H1 (cell line): ENCODE results near the gene MOB3B. TPM values are rescaled to one million over a fixed set of nuclear protein-coding genes. Genes with fewer than 3 reads are reported as not detected.

Source experiments
- GABPA ChIP-seq: IDR thresholded peaks from 2 replicates; pipeline ENCODE4 v1.6.1; 2011; ENCODE audit warnings: mild to moderate bottlenecking, low read length, moderate library complexity, borderline replicate concordance; ENCODE audit not compliant: insufficient read depth
- NRF1 ChIP-seq: IDR thresholded peaks from 2 replicates; pipeline ENCODE4 v1.6.1; 2011; ENCODE audit warnings: mild to moderate bottlenecking, low read depth, low read length, improper control_type of control experiment
- RAD21 ChIP-seq, 2 experiments: IDR thresholded peaks in 1 of 2; conservative IDR thresholded peaks in 1 of 2; 2 replicates each; pipeline ENCODE4 v1.6.1; 2011; ENCODE audit warnings: low read depth in 2 of 2, low read length in 2 of 2, improper control_type of control experiment in 1 of 2, inconsistent platforms in 1 of 2, mild to moderate bottlenecking in 1 of 2, moderate library complexity in 1 of 2
- SP2 ChIP-seq: IDR thresholded peaks from 2 replicates; pipeline ENCODE4 v1.6.1; 2012; ENCODE audit warnings: mild to moderate bottlenecking, low read length, inconsistent platforms
- TAF7 ChIP-seq: optimal IDR thresholded peaks from 2 replicates; pipeline ENCODE3; 2011; ENCODE audit warnings: low read depth, mild to moderate bottlenecking, inconsistent platforms, low read length, moderate library complexity, borderline replicate concordance
- polyA plus RNA-seq, 7 experiments: library from polyadenylated mRNA; depleted of rRNA in 3 of 7; stranded (reverse) in 5 of 7; unstranded in 2 of 7; fragments of >200 nt in 5 of 7; fragments of 200-250 nt in 2 of 7; gene quantifications; 1 replicate in 5 of 7; 2 replicates in 1 of 7; 4 replicates in 1 of 7; pipeline versions ENCODE4 v1.2.1 to v1.2.3, GENCODE V29; 2011 to 2013; ENCODE audit warnings: missing spikeins in 2 of 7, mixed read lengths in 2 of 7
- total RNA-seq: library from RNA; stranded (reverse); fragmentation: NEBNext Ultra II Directional; extraction: Animal tissue kit (Norgen Biotek cat#: 25700); gene quantifications from 2 replicates; pipeline ENCODE4 v1.2.1, GENCODE V29; 2021
- TF ChIP-seq, protein P1 (sequence below): fragments of 300-600 bp; sonication (generic); IDR thresholded peaks from 2 replicates; pipeline ENCODE4 v1.7.1; 2012; ENCODE audit warnings: low read length, moderate library complexity, mild to moderate bottlenecking, inconsistent platforms; ENCODE audit not compliant: insufficient replicate concordance

MOB3B gene
- total and polyA plus RNA-seq, 2 of the 8 experiments (the other 6 are each of a cell fraction or from before 2014, with no cell fraction given): 12.7 to 16.1 TPM

DNA sequence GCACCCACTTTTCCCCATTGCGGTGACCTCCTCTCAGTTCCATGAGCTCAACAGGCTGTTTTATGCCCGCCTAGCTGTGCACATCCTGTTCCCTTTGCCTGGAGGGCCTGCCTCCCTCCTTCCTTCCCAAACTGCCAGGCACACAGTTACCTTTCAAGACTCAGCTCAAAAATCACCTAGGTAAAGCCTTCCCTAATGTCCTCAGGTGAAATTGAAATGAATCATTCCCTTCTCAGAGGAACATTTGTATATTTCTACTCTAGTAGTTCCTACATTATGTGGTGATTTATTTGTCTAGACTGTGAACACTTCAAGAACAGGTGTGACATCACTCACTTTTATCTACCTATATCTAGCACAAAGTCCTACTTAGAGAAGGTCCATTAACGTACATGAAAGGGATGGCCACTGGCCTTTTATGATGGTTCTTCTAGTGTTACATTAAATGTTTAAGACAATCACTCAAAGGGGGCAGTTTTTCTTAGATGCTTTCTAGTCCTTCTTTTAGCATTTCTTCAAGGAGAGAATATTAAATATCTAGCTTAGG lies 129.2 kb downstream of the MOB3B start (continued):
- TF ChIP-seq RAD21 (IDR thresholded peaks at IDR 0.05 in 1 of 2, conservative IDR thresholded peaks at IDR 0.05 in 1 of 2; ENCODE audit: low read depth in 2 of 2, low read length in 2 of 2) (no peak), TAF7 (no peak), NRF1 (no peak), SP2 (no peak), GABPA (no peak)
- TF ChIP-seq, protein P1, sequence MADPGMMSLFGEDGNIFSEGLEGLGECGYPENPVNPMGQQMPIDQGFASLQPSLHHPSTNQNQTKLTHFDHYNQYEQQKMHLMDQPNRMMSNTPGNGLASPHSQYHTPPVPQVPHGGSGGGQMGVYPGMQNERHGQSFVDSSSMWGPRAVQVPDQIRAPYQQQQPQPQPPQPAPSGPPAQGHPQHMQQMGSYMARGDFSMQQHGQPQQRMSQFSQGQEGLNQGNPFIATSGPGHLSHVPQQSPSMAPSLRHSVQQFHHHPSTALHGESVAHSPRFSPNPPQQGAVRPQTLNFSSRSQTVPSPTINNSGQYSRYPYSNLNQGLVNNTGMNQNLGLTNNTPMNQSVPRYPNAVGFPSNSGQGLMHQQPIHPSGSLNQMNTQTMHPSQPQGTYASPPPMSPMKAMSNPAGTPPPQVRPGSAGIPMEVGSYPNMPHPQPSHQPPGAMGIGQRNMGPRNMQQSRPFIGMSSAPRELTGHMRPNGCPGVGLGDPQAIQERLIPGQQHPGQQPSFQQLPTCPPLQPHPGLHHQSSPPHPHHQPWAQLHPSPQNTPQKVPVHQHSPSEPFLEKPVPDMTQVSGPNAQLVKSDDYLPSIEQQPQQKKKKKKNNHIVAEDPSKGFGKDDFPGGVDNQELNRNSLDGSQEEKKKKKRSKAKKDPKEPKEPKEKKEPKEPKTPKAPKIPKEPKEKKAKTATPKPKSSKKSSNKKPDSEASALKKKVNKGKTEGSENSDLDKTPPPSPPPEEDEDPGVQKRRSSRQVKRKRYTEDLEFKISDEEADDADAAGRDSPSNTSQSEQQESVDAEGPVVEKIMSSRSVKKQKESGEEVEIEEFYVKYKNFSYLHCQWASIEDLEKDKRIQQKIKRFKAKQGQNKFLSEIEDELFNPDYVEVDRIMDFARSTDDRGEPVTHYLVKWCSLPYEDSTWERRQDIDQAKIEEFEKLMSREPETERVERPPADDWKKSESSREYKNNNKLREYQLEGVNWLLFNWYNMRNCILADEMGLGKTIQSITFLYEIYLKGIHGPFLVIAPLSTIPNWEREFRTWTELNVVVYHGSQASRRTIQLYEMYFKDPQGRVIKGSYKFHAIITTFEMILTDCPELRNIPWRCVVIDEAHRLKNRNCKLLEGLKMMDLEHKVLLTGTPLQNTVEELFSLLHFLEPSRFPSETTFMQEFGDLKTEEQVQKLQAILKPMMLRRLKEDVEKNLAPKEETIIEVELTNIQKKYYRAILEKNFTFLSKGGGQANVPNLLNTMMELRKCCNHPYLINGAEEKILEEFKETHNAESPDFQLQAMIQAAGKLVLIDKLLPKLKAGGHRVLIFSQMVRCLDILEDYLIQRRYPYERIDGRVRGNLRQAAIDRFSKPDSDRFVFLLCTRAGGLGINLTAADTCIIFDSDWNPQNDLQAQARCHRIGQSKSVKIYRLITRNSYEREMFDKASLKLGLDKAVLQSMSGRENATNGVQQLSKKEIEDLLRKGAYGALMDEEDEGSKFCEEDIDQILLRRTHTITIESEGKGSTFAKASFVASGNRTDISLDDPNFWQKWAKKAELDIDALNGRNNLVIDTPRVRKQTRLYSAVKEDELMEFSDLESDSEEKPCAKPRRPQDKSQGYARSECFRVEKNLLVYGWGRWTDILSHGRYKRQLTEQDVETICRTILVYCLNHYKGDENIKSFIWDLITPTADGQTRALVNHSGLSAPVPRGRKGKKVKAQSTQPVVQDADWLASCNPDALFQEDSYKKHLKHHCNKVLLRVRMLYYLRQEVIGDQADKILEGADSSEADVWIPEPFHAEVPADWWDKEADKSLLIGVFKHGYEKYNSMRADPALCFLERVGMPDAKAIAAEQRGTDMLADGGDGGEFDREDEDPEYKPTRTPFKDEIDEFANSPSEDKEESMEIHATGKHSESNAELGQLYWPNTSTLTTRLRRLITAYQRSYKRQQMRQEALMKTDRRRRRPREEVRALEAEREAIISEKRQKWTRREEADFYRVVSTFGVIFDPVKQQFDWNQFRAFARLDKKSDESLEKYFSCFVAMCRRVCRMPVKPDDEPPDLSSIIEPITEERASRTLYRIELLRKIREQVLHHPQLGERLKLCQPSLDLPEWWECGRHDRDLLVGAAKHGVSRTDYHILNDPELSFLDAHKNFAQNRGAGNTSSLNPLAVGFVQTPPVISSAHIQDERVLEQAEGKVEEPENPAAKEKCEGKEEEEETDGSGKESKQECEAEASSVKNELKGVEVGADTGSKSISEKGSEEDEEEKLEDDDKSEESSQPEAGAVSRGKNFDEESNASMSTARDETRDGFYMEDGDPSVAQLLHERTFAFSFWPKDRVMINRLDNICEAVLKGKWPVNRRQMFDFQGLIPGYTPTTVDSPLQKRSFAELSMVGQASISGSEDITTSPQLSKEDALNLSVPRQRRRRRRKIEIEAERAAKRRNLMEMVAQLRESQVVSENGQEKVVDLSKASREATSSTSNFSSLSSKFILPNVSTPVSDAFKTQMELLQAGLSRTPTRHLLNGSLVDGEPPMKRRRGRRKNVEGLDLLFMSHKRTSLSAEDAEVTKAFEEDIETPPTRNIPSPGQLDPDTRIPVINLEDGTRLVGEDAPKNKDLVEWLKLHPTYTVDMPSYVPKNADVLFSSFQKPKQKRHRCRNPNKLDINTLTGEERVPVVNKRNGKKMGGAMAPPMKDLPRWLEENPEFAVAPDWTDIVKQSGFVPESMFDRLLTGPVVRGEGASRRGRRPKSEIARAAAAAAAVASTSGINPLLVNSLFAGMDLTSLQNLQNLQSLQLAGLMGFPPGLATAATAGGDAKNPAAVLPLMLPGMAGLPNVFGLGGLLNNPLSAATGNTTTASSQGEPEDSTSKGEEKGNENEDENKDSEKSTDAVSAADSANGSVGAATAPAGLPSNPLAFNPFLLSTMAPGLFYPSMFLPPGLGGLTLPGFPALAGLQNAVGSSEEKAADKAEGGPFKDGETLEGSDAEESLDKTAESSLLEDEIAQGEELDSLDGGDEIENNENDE: no peak
